ENCODE data around the gene PXDN.
A peak's percentile ranks its signal among the peaks of the same experiment; 100 is the strongest.
"Not testable (repeated sequence)": the region's sequence is repeated elsewhere in the genome, so short reads cannot be mapped to it uniquely, and the experiment has no call there.

The PXDN gene

DNA sequence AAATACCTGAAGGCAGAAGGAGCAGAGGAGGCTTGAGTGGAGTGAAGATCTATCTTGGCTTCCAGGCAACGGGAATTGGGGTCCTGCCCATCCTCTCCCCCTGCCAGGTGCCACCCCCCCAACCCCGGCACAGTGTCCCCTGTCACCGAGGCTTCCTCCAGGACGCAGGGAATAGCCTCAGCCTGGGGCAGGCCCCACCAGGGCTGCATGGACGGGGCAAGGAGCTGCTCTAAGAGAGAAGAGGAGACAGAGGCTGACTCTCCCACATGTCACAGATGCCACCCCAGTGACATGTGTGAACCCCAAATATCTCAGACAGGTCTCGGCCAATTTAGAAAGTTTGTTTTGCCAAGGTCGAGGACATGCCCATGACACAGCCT is 42.1 kb downstream of the PXDN start:
- no peak for DNase-seq (ENCODE audit: low read depth, low spot score)

DNA sequence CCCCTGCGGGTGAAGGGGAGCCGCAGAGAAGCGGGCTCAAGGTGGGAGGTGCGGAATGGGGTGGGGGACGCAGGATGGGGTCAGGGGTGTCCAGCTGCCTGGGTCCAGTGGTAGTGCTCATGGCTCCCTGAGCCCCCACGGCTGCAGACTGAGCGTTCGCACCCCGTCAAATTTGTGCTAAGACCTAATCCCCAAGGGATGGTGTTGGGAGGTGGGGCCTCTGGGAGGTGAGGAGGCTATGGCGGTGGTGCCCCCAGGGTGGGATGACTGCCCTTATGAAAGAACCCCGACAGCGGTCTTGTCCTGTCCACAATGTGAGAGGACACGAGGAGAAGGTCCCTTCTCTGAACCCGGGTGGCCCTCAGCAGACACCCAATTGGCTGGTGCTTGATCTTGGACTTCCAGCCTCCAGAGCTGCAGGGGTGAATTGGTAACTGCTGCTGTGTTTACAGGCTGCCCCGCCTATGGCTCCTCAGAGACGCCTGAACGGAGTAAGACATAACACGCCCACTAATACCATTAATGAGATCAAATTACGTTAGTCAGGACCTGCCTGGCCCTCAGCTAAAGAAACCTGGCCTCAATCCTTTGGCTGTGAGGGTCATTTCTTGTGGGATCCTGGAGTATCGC is 42.6 kb downstream of the PXDN start:
- DNase-seq (ENCODE audit: low read depth, low spot score) = peak; percentile 75

DNA sequence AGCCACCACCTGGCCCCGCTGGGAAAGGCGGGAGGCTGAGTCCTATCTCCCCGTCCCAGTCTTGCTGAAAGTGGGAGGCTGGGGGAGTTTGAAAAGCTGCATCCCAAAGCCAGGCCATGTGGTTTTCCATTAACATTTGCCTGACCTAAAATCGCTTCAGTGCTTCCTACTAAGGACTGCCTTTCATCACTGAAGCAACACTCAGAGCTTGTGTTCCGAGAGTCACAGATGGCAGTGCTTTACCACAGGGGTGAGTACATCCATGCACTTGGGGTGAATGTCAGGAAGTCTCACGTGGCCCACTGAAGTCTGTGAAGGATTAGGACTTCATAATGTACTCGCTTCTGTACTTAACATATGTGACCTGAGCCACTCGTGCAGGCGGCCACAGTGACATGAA is 43.3 kb downstream of the PXDN start:
- no peak for DNase-seq (ENCODE audit: low read depth, low spot score)

DNA sequence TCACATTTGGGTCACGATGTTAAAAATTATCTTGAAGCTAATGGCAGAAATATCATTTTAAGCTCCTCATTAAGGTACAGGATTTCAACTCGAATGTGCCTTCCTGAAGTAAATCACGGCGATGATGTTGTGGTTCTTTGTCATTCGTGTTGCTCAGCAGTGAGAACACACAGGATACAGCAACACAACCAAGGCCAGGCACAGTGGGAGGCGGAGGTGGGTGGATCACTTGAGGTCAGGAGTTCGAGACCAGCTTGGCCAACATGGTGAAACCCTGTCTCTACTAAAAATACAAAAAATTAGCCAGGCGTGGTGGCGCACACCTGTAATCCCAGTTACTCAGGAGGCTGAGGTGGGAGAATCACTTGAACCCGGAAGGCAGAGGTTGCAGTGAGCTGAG is 43.9 kb downstream of the PXDN start:
- DNase-seq (ENCODE audit: low read depth, low spot score) = not testable (repeated sequence)

DNA sequence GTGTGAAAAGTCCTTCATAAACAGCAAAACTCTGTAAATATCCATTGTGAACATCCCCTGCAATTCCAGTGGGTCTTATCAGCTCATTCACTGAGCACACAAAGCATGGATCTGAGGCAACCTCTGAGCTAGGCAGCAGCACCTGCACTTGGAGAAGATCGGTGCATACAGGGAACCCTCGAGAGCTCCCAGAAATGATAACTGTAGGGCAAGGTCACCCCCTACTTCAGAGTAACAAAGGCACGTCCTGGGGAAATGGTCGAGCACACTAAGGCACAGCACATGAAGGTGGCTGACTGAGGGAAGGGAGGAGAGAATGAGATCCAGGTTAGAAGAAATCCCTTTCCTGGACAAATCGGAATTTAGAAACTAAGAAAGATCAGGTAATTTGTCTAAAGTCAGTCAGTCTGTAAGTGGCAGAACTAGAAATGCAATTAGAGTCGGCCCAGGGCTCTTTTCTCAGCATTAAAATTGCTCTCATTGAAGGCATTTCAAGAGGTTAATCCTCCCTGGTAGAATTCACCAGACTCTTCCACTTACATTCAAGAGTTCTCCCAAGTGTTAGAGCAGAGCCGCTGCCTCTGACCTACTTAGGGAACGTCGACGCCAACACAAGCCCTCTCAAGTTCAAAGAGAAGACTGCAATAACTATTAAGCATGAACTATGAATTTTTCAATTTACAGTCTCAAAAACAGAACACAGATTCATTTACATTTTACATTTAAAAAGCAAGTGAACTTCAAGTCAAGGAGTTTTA is 45.9 kb downstream of the PXDN start:
- no peak for DNase-seq (ENCODE audit: low read depth, low spot score)

DNA sequence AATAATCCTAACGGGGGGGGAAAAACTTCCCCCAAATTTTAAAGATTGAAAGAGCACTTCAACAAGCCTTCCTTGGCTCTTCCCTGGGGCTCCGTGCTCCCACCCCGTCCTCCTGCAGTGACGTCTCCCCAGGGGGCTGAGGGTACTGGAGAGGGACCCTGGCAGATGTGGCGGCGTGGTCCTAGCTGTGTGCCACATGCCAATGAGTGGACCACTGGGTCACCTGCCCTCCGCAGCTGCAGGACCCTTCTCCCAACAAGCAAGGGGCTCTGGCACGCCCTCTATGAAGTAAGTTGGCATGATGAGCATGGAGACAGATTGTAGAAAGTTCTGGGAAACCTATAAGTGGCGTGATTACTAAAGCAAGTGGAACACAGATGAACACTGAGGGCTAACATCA is 46.7 kb downstream of the PXDN start:
- no peak for DNase-seq (ENCODE audit: low read depth, low spot score)

DNA sequence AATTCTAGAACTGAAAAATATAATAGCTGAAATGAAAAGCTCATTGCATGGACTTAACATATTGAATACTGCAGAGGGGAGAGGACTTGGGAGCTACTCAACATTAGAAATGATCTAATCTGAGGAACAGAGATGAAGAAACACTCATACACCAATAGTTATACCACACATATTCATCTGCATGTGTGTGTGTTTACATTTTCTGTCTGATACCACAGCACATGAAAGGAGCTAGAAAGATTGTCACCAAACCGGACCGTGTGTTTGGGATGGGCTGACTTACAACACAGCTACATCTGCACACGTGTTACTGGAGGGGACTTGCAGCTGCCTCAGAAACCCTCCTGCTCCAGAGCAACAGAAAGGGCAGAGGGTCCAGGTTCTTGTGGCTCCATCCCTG is 47.8 kb downstream of the PXDN start:
- DNase-seq (ENCODE audit: low read depth, low spot score) = no peak

DNA sequence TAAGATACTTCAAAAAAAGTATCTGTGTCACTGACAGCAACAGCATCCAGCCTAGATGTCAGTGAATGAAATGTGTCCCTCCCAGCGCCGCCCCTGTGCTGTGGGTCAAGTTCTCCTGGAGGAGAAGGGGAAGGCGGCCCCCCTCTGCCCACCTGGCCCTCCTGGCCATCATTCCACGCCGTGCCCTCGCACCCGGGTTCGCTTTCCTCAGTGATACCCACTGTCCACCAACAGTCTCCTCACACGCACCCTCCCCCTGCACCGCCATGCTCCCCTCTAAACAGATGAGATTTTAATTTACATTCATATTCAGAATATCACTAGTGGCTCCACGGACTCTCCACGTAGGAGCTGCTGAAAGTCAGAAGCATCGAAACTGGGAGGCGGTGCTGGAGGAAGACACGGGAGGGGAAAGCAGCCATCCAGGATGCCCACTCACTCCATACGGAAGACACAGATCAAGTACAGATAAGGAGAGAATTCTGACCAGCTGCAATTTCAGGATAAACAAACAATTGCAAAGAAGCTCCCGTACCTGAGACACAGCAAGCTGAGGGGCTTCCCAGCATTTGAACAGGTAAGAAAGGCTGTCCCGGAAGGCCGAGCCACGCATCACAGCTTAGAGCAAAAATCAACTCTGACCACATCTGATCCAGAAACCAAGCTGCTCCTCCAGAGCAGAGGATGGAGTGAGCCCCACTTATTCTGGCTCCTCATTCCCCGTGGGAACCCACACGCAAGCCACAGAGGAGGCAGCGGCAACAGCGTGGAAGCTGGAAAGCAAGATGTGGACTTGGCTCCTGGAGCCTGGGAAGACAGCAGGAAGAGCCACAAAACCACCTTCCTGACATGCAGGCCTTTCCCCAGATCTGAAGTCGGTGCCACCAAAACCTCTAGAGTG is 49.7 kb downstream of the PXDN start:
- DNase-seq (ENCODE audit: low read depth, low spot score) = no peak

DNA sequence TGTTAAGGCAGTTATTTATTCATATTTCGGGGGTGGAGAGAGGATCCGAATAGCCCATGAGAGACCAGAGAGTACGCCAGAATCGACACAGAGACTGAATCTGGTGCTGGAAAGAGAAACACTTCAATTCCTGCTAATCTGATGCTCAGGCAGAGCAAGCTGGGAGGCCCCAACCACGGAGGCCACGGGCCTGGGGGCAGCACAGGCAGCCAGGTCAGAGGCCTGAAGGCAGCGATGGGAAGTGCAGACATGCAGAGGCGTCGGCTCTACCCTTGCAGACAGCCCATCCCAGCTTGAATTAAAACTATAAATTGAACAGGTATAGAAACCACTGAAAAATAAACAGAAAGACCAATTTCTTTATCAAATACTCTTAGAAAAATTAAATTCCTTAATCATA is 50.6 kb downstream of the PXDN start:
- no peak for DNase-seq (ENCODE audit: low read depth, low spot score)

DNA sequence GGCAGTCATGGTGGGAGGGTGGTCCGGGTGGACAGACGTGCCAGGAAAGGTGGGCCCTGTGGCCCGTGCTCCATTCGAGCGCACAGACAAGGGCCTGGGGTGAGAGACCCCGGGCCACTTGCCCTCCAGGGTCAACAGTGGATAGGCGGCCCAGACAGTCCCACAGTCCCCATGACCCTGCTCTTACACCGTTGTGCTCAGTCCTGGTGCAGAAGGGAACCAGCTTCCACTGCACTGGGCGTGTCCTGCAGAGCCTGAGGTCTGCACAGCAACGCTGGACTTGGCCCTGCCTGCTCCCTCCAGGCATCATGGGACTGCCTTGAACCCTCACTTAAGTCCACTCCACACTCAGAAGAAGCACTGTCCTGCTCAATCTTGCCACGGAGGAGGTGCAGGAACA is 52.0 kb downstream of the PXDN start:
- no peak for DNase-seq (ENCODE audit: low read depth, low spot score)

DNA sequence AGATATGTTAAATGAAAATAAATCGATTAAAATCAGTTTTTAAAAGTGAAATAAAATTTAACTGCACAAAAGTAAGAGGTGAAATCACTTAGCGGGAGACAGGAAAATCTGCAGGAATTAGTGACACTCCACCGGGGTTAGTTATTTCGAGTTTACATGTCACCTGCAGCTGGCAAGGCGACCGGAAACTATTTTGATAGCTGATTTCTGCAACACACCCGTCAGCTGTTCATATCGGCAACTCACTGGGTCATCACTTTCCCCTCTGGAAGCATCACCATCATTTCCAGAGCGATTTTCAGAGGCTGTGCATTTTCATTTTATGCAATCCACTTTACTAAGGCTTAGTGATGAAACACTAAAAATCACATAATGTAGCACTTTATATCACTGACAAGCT is 52.9 kb downstream of the PXDN start:
- DNase-seq (ENCODE audit: low read depth, low spot score) = no peak

DNA sequence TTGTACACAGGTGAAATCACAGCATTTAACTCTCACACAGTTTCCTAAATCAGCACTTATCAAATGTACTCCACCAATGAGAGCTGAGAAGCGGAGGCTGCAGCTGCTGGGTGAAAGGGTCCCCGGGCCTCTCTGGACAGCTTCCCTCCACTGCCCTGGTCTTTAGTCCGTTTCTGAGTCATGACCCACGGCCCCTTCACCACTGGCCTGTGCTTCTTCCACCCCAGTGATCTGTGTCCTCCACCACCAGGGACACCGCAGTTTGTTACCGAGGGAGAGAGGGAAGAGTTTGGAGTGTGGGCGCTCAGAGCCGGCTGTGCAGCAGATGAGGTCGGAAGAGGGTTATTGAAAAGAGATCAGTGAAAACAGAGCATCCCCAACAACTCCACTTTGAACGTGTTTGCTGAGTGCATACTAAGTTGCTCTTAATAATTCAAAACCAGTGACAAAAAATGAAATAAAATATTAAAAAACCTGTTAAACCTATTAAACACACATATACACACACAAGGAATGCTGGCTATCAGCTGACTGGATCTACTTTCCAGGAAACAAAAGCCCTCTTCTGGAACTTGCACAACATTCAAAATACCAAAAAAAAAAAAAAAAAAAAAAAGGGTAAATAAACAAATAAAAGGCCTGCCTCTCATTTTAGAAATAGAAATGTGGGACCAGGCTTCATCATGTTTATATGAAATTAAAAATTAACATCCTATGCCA is 54.1 kb downstream of the PXDN start:
- DNase-seq (ENCODE audit: low read depth, low spot score) = no peak

DNA sequence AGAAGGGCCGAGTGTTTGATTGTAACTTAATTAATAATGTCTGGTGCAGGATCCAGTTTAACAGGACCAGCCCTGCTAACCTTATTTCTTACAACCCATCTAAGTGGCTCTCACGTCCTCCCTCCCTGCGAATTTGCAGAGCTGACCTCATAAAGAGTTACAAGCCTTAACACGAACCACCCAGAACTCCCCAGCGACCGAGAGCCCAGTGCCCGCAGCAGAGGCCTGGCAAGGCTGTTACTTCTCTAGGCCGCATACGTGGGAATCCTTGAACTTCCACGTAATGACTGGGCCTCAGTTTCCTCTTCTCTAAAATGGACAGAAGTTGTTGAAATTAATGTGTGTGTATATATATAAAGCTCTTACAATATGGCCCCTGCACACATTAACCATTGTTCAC is 55.5 kb downstream of the PXDN start:
- DNase-seq (ENCODE audit: low read depth, low spot score) = no peak

DNA sequence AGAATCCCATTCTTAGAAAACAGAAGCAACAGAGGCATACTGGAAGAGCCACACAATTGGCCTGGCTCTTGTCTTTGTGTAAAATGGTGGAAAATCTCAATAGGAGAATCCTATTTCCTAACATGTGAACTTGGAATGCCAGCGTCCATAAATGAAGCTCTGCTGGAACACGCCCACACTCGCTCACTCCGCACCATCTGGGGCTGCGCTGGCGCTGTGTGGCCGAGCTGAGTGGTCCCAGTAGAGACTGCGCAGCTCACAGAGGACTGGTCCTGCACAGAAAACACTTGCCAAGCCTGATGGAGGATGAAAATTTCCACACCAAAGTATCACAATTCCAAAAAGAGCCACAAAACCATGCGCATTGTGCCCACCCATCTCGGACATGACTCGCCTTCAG is 56.2 kb downstream of the PXDN start:
- no peak for DNase-seq (ENCODE audit: low read depth, low spot score)

DNA sequence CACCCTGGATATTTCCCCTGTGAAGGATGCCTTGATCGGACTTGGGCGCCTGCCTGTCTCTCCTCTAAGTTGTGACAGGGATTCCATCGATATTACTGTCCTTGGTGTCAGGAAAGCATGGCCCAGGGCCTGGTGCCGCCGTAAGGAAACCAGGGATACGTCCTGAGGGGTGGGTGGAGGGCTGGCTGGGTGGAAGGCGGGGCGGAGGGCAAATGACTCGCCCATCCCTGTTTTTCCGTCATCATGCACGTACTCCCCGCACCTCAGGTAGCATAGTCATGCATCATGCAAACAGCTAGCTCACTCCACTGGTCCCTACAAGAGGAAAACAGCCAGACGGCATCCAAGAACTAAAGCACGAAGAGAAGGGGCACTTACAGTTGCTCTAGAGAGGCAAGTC is 57.1 kb downstream of the PXDN start:
- DNase-seq (ENCODE audit: low read depth, low spot score) = no peak

DNA sequence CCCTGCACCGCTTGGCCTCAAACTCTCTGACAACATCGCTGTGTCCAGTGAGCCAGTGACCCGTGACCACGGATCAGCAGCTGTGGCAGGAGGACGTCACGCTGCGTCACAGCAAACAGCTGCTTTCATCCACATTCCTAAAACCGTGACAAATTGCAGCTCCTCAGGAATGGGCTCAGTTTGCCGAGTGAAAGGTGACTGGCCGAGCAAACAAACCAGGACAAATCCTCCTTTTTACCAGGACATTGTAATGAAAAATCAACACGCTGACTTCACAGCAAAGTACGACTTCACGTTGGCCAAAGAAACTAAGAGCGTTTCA is 57.6 kb downstream of the PXDN start:
- peak; percentile 73 for DNase-seq (ENCODE audit: low read depth, low spot score)

DNA sequence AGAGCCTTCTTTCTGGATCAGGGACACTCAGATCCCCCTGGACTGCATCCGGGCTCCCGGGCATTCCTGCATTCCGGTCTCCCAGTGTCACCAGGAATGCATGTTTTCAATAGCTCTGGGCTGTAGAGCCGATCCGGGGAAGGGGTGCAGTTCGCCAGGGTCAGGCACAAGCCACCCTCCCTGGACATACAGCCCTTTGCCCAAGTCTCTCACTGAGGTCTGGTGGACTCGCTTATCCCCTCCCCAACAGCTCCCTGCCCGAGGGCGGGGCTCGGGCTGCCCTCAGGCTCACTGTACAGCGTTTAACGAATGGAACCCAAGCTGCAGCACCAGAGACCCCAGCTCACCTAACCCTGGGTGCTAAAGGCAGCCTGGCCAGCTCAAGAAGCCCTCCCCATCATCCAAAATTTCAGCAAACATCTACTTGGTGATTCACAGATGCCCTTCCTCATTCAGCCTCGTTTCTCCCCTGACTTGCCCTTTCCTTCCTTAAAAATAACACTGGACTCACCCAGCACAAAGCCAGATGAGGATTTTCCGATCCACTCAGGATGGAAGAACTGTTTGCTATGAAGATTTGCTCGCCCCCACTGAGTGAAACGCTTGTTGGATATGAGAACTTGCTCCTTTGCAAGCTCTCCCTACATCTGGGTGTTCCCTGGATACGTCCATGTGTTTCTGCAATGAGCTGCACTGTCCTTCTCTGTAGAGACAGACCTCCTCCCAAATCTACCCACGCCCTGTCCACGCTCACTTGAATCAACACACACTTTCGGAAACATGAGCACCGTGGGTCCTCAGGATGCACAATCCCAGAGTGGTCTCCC is 58.1 kb downstream of the PXDN start:
- DNase-seq (ENCODE audit: low read depth, low spot score) = peak; percentile 81

DNA sequence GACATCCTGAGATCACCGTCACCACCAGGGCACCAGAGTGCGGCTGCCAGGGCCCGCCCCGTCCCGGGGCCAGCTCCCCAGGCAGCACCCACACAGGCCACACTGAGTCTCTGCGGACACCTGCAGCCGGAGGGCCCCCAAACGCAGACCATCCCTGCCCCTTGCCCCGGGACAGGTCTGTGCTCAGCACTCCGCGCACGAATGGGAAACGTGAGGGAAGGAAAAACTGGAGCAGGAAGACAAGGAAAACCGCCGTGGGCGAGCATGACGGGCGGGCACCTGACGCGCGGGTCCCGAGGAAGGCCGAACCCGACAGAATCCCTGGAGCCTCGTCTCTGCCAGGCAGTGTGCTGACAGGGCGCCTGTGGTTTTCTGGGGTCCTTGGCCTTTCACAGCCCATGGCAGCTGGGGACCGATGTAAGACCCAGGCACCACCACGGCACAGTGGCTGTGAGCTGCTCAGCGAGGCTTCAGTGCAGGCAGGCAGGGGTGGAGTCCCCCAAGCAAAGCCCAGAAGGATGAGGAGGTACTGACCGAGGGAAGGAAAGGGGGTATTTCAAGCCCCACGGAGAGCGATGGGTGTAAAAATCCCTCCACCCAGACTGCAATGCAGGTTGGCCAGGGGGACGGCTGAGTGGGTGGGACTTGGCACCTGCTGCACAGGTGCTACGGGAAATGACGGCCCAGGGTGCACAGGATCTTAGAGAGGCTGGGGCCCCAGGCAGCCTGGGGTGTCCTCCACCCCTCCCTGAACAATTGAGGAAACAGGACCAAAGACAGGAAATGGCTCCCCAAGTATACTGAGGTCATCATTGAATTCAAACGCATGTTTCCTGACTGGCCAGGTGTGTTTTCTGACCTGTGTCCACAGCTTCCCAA is 59.0 kb downstream of the PXDN start:
- DNase-seq (ENCODE audit: low read depth, low spot score) = no peak

DNA sequence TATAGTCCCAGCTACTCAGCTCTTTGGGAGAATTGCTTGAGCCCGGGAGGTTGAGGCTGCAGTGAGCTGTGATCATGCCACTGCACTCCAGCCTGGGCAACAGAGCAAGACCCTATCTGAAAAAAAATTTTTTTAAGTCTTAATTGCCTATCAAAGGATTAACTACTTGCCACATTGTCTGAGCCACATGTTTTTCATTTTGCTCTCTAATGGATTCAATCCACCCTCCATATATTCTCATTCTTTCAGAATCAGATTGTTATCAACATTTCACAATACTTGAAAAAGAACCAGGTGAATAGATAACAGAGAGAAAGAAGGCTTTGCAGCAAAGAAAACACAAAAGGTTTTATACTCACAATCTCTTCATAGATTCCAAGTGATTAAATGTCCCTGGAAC is 61.0 kb downstream of the PXDN start:
- DNase-seq (ENCODE audit: low read depth, low spot score) = no peak

DNA sequence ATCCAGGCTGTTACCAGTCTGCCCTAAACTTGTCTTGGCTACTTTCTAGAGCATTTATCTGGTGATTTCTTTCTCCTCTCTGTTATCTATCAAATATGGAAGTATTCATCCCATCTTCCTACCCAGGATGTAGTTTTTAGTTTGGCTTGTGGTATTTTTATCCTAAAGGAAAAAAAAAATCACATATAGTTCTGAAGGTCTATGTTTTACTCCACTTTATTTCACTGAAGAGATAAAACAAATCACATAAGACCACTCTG is 62.2 kb downstream of the PXDN start:
- no peak for DNase-seq (ENCODE audit: low read depth, low spot score)
